ENCODE results near the gene NOP56. TPM values are rescaled to one million over a fixed set of nuclear protein-coding genes. Genes with fewer than 3 reads are reported as not detected.

NOP56 gene
- polyA plus RNA-seq, 2 of the 4 experiments (the other 2 are of a cell fraction) = 571 to 658 TPM

- H3K27ac ChIP-seq = no peak overlapping the region
- ChIA-PET POLR2A (no interaction called here), CTCF (interaction anchor here (3.7 kb wide), 1 partner anchor 10 kb away, joined by 19 read pairs; no protein-coding TSS in a partner anchor)
- no peaks in the 10 kb centered on the region for H3K9me3 ChIP-seq
- H3K4me1 ChIP-seq = peaks cover 28% of the 10 kb centered on the region
- H3K4me2 ChIP-seq = no peak overlapping the region
- WGBS (ENCODE audit: missing lambda C conversion rate) = 88% methylated on average over 5 of the region's 5 CpGs
- no peak for ATAC-seq
- no peak overlapping the region for H3K4me3 ChIP-seq
- TF ChIP-seq ZNF302 (CRISPR knock-in tag; IDR thresholded peaks at IDR 0.05) (no peak), HDAC2 (IDR thresholded peaks at IDR 0.05) (no peak), BHLHE40 (IDR thresholded peaks at IDR 0.05; ENCODE audit: low read depth, low read length) (no peak), RCOR1 (IDR thresholded peaks at IDR 0.05; ENCODE audit: low read depth, low read length) (no peak), POLR2AphosphoS2 (conservative IDR thresholded peaks at IDR 0.05; ENCODE audit: low read length) (0 out of 2 replicates have a peak, but pooled peaks have one; percentile 58)
- TF ChIP-seq, protein P1, sequence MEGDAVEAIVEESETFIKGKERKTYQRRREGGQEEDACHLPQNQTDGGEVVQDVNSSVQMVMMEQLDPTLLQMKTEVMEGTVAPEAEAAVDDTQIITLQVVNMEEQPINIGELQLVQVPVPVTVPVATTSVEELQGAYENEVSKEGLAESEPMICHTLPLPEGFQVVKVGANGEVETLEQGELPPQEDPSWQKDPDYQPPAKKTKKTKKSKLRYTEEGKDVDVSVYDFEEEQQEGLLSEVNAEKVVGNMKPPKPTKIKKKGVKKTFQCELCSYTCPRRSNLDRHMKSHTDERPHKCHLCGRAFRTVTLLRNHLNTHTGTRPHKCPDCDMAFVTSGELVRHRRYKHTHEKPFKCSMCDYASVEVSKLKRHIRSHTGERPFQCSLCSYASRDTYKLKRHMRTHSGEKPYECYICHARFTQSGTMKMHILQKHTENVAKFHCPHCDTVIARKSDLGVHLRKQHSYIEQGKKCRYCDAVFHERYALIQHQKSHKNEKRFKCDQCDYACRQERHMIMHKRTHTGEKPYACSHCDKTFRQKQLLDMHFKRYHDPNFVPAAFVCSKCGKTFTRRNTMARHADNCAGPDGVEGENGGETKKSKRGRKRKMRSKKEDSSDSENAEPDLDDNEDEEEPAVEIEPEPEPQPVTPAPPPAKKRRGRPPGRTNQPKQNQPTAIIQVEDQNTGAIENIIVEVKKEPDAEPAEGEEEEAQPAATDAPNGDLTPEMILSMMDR (IDR thresholded peaks at IDR 0.05) = no peak
- TF ChIP-seq, protein P2, sequence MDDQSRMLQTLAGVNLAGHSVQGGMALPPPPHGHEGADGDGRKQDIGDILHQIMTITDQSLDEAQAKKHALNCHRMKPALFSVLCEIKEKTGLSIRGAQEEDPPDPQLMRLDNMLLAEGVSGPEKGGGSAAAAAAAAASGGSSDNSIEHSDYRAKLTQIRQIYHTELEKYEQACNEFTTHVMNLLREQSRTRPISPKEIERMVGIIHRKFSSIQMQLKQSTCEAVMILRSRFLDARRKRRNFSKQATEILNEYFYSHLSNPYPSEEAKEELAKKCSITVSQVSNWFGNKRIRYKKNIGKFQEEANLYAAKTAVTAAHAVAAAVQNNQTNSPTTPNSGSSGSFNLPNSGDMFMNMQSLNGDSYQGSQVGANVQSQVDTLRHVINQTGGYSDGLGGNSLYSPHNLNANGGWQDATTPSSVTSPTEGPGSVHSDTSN (IDR thresholded peaks at IDR 0.05) = peak; percentile 46; the same call in 1 of the 2 replicates
- no peak for FAIRE-seq
- no peak for DNase-seq (ENCODE audit: low read depth in 1 of 2, low spot score in 1 of 2)
These were observed 4.8 kb downstream of the NOP56 start for GRCh38 chr20:2657241-2657640.

- TF ChIP-seq ZFP36 (IDR thresholded peaks at IDR 0.05; ENCODE audit: borderline replicate concordance, partially characterized antibody) (no peak), PHF8 (IDR thresholded peaks at IDR 0.05; ENCODE audit: borderline replicate concordance, low read depth) (no peak), CBX2 (IDR thresholded peaks at IDR 0.05; ENCODE audit: borderline replicate concordance, low read depth) (no peak), CEBPB (IDR thresholded peaks at IDR 0.05) (no peak), BHLHE40 (IDR thresholded peaks at IDR 0.05; ENCODE audit: low read depth, low read length) (no peak), USF2 (IDR thresholded peaks at IDR 0.05) (no peak), FOSB (CRISPR knock-in tag; IDR thresholded peaks at IDR 0.05) (no peak), HOXB13 (CRISPR knock-in tag; IDR thresholded peaks at IDR 0.05; ENCODE audit: low read depth) (no peak), FOXS1 (CRISPR knock-in tag; IDR thresholded peaks at IDR 0.05) (no peak), POLR2AphosphoS2 (conservative IDR thresholded peaks at IDR 0.05; ENCODE audit: low read length) (no peak), CBX8 (IDR thresholded peaks at IDR 0.05) (no peak), MAFK (IDR thresholded peaks at IDR 0.05; ENCODE audit: partially characterized antibody) (no peak), SMC3 (IDR thresholded peaks at IDR 0.05) (no peak), ZNF302 (CRISPR knock-in tag; IDR thresholded peaks at IDR 0.05) (no peak), HOXB5 (CRISPR knock-in tag; IDR thresholded peaks at IDR 0.05) (no peak), CHD2 (IDR thresholded peaks at IDR 0.05; ENCODE audit: low read length, partially characterized antibody) (no peak), NPAS2 (CRISPR knock-in tag; IDR thresholded peaks at IDR 0.05; ENCODE audit: borderline replicate concordance) (no peak), ZSCAN20 (CRISPR knock-in tag; IDR thresholded peaks at IDR 0.05) (no peak)
- TF ChIP-seq, protein P2 (IDR thresholded peaks at IDR 0.05) = no peak
- TF ChIP-seq, protein P3, sequence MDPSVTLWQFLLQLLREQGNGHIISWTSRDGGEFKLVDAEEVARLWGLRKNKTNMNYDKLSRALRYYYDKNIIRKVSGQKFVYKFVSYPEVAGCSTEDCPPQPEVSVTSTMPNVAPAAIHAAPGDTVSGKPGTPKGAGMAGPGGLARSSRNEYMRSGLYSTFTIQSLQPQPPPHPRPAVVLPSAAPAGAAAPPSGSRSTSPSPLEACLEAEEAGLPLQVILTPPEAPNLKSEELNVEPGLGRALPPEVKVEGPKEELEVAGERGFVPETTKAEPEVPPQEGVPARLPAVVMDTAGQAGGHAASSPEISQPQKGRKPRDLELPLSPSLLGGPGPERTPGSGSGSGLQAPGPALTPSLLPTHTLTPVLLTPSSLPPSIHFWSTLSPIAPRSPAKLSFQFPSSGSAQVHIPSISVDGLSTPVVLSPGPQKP (IDR thresholded peaks at IDR 0.05; ENCODE audit: low read depth, low read length) = no peak
- Histone ChIP-seq H3K4me2 (no peak overlapping the region), H3K9me3 (no peaks in the 10 kb centered on the region), H3K4me3 (no peak overlapping the region), H3K27ac (no peak overlapping the region), H3K4me1 (peaks cover 28% of the 10 kb centered on the region)
- DNase-seq (ENCODE audit: low read depth in 1 of 2, low spot score in 1 of 2) (no peak), ATAC-seq (no peak), FAIRE-seq (peak; percentile 73)
- POLR2A ChIA-PET = no interaction called here
- CTCF ChIA-PET = interaction anchor here (3.7 kb wide), 1 partner anchor 11 kb away, joined by 19 read pairs; no protein-coding TSS in a partner anchor
- WGBS (ENCODE audit: missing lambda C conversion rate) = 94% methylated on average over 5 of the region's 5 CpGs
These were observed 5.2 kb downstream of the NOP56 start for GRCh38 chr20:2657674-2658073.

All from A549 (cell line).